Measurements from ENCODE around the gene C5orf63. TPM values are rescaled to one million over a fixed set of nuclear protein-coding genes. Genes with fewer than 3 reads are reported as not detected.

Gene C5orf63
- total and polyA plus RNA-seq, 2 donors, result 6.1 to 6.9 TPM

Other genes with a start within 250 kb of the C5orf63 start
- 5.0 TPM for gene MARCHF3, start 42.9 kb downstream of the C5orf63 start, total RNA-seq
- 5.1 TPM for gene MARCHF3, start 42.9 kb downstream of the C5orf63 start, polyA plus RNA-seq
- gene MEGF10, start 217.3 kb upstream of the C5orf63 start, total RNA-seq, result 1.1 TPM
- 0.32 TPM for gene MEGF10, start 217.3 kb upstream of the C5orf63 start, polyA plus RNA-seq

Data from thymus (tissue), 2 donors.